GM21526 (cell line): ENCODE measurements around the gene GPN2.
"Not testable (repeated sequence)": the region's sequence is repeated elsewhere in the genome, so short reads cannot be mapped to it uniquely, and the experiment has no call there.

ENCODE experiments used
- ATAC-seq: cut with Tn5 transposase; IDR thresholded peaks from one replicate; pipeline ENCODE4 v1.9.1; 2021; ENCODE audit warnings: moderate library complexity; ENCODE audit not compliant: unreplicated experiment, low FRiP score

Gene GPN2

GRCh38 chr1:26907071-26907917 lies 17.2 kb upstream of the GPN2 start:
- ATAC-seq, result no peak

- no peak for ATAC-seq
Measured at GRCh38 chr1:26900815-26901511, 10.9 kb upstream of the GPN2 start.

GRCh38 chr1:26900001-26900814 lies 10.1 kb upstream of the GPN2 start, which contains the start of gene GPATCH3:
Gene GPATCH3, minus strand, starts transcription at chr1:26900467. Its CDS starts 25 bp downstream, at chr1:26900442.
- peak; percentile 69 for ATAC-seq

GRCh38 chr1:26897351-26897750 lies 7.3 kb upstream of the GPN2 start:
- no peak for ATAC-seq

GRCh38 chr1:26894263-26894662 lies 4.2 kb upstream of the GPN2 start:
- ATAC-seq, result no peak

GRCh38 chr1:26890467-26890796 lies 349 bp upstream of the GPN2 start:
- peak; percentile 24 for ATAC-seq

DNA sequence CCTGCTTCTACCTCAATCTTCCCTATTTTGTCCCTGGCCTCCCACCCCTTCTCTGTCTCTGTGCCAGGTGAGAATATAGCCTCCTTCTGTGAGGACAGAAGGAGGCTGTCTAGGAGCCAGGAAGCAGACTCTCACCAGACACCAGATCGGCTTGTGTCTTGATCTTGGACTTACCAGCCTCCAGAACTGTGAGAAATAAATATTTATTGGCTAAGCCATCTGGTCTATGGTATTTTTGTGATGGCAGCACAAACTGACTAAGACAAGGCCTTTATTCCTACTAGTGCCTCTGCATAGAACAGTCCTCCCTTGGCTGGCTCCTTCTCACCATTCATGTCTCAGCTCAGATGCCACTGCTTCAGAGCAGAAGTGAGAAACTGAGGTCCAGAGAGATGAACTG lies 1.9 kb downstream of the GPN2 start:
- ATAC-seq, result no peak

- ATAC-seq, result no peak
Measured at GRCh38 chr1:26887125-26887524, 3.0 kb downstream of the GPN2 start.

DNA sequence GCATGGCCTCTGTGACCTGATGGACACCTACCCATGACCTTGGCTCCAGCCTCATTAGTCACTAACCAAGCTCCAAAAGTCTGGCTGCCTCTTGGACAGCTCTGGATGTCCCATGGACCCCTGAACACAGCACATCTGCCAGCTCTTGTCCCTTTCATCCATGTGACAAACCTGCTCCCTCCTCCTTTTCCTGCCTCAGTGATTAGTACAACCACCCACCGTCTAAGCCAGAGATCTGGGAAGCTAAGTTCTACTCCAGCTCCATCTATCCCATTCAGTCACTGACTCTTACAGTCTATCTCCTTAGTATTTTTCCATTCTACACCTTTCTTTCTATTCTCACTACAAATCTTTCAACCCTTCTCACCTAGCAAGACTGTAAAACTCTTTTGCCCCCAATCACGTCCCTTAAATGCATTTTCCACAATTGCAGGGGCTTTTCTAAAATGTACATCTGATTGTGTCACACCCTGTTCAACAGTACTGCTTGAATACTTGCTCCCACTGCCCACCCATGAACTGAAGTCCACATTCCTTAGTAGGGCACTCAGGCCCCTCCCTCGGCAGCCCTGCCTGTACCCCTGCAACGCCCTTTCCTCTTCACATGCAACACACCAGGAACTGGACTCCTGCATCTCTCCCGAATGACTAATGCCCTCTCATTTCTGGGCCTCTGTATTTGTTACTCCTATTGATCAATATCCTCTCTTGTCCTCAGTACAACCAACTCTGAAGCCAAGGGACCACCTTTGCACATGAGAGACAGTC lies 7.2 kb downstream of the GPN2 start:
- ATAC-seq, result no peak

DNA sequence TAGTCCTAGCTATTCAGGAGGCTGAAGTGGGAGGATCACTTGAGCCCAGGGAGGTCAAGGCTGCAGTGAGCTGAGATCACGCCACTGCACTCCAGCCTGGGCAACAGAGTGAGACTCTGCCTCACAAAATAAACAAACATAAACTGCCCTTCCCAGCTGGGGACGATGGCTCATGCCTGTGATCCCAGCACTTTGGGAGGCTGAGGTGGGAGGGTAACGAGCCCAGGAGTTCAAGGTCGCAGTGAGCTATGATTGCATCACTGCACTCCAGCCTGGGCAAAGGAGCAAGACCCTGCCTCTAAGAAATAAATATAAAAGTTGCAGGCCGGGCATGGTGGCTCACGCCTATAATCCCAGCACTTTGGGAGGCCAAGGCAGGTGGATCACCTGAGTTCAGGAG lies 8.5 kb downstream of the GPN2 start:
- ATAC-seq, result not testable (repeated sequence)

DNA sequence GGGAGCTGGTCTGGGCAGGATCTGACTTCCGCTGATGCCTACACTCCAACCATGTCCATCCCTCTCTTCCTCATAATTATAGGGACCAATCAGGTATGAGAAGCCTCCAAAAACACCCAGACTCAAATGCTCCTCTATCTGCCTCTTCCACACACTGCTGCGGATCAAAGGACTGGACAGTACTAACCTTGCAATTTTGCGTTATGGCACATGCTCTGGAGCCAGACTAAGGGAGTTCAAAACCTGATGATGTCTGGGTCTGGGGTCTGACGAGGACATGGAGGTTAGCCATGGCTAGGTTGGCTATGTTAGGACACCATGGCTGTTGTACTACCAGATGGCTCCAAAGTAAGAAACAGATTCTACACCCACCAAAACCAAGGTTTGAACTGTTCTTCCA lies 10.3 kb downstream of the GPN2 start:
- no peak for ATAC-seq

DNA sequence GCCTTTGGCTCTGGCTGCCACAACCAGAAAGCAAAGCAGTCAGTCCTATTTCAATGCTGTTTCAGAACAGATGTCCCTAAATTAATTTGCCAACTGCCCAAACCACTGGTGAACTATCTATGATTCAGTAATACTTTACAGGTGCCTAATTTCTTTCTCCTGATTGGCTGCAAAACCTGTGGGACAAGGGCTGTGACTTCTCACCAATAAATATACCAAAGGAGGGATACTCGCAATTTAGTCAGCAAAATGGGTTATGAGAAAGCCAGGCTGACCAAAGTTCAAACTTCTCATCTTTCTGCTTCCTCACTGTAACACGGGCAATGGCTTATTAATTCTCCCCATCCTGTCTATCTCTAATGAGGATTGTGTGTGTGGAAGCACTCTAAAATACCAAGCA lies 12.8 kb downstream of the GPN2 start:
- no peak for ATAC-seq

- no peak for ATAC-seq
Measured at GRCh38 chr1:26874896-26875295, 15.2 kb downstream of the GPN2 start.

DNA sequence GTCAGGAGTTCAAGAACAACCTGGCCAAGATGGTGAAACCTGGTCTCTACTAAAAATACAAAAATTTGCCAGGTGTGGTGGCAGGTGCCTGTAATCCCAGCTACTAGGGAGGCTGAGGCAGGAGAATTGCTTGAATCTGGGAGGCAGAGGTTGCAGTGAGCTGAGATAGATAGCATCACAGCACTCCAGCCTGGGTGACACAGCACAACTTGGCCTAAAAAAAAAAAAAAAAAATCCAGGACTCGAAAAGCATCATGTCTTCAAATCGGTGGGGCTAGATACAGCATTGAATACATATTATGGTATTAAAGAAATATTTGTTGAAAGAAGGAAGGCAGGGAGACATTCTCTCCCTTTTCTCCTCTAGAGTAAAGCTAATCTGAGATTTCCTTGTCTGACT lies 17.0 kb downstream of the GPN2 start:
- not testable (repeated sequence) for ATAC-seq

GRCh38 chr1:26864610-26865480 lies 25.2 kb downstream of the GPN2 start:
- ATAC-seq, result peak; percentile 80

GRCh38 chr1:26863685-26864077 lies 26.4 kb downstream of the GPN2 start:
- no peak for ATAC-seq

GRCh38 chr1:26862781-26863684 lies 27.1 kb downstream of the GPN2 start, which contains the start of gene SFN:
Gene SFN, plus strand, starts transcription at chr1:26863149. Its CDS starts 64 bp downstream, at chr1:26863213.
- ATAC-seq, result no peak

GRCh38 chr1:26861889-26862378 lies 28.1 kb downstream of the GPN2 start:
- no peak for ATAC-seq
